Stimulated activated CD4-positive, alpha-beta T cell treated with anti-CD3 and anti-CD28 coated beads, TNF-alpha, amount 100 ng/mL, for 4 hours (primary cell): Measurements from ENCODE around the gene RNF186.
"Not testable (repeated sequence)": the region's sequence is repeated elsewhere in the genome, so short reads cannot be mapped to it uniquely, and the experiment has no call there.

Experiments used
- DNase-seq, 3 experiments: peaks; one replicate each; pipeline ENCODE4 v3.0.0-alpha.2; 2020; ENCODE audit warnings: low read depth in 3 of 3

RNF186 gene

DNA sequence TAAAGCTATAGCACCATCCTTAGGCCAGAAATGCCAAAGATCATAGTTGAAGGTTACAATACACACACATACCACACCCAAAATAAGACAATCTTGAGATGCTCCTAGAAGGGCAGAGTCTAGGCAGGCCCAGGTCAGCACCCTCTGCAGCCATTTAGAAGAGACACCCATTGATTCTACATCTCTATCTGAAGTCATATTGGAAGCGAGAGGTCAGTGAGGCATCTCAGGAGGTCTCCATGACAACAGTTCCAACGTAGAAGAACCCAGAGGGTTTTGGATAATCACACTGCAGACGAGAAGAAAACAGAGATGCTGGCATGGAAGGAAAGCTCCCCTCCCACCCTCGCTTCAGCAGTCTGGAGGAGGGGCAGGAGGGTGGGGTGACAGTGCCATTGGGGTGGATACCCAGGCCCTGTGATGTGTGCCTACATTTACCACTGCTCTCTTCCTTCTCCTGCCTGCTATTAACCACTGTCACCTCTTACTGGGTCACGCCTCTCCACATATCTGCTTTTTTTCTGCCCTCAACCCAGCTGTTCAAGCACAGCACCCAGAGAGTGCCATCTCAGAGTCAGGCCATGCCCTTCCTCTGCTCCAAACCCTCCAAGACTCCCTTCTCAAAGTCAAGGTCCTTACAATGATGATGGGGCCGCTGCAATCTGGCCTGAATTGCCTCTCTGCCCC lies 21.6 kb downstream of the RNF186 start:
- no peak for DNase-seq

DNA sequence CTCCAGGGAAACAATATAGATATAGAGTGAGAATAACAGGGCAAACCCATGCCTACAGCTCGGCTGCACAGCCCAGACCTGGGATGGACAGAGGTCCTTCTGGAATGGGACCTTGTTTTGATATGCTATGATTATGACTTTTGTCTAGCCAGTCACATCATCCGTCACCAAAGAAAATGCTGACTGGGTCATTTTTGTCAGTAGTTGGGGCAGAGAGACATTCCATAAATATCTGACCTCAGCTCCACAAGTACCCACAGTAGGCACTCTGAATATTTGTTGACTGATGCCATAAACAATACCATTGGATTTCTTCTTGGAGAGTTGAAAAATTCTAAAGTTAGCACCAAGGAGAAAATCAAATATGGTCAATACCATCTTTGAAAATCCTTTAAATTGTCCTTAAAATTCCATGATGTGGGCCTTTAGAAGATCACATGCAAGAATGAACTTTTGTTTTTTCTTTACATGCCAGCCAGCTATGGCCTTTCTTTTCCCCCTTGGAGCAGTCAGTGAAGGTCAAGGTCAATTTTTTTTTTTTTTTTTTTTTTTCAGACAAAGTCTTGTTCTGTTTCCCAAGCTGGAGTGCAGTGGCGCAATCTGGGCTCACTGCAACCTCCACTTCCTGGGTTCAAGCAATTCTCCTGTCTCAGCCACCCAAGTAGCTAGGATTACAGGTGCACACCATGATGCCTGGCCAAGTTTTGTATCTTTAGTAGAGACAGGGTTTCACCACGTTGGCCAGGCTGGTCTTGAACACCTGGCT lies 22.7 kb downstream of the RNF186 start:
- DNase-seq: no peak

DNA sequence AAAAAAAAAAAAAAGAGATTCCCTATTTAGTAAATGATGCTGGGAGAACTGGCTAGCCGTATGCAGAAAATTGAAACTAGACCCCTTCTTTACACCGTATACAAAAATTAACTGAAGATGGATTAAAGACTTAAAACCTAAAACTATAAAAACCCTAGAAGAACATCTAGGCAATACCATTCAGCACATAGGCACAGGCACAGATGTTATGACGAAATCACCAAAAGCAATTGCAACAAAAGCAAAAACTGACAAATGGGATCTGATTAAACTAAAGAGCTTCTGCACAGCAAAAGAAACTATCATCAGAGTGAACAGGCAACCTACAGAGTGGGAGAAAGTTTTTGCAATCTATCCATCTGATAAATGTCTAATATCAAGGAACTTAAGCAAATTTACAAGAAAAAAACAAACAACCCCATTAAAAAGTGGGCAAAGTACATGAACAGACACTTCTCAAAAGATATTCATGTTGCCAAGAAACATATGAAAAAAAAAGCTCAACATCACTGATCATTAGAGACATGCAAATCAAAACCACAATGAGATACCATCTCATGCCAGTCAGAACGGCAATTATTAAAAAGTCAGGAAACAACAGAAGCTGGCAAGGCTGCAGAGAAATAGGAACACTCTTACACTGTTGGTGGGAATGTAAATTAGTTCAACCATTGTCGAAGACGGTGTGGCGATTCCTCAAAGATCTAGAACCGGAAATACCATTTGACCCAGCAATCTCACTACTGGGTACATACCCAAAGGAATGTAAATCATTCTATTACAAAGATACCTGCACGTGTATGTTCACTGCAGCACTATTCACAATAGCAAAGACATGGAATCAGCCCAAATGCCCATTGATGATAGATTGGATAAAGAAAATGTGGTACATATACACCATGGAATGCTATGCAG lies 24.8 kb downstream of the RNF186 start:
- not testable (repeated sequence) for DNase-seq

DNA sequence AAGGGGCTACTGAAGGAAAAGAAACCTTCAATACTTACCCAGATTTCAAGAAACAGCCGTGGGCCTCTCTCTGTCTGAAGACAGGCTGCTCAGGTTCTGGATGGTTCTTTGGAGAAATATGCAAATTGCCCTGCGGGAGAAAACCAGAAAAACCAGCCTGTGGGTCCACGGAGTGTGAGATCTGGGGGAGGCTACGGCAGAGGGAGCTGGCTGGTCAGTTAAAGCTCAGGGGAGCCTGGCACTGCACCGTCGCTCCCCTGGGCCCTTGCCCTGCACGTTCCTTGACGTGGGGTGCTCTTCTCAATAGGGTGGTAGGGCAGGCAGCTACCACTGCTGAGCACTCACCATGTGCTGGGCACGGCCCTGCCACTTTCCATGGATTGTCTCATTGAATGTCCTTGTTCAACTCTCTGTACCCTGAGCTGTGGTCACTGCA lies 28.1 kb downstream of the RNF186 start:
- no peak for DNase-seq

DNA sequence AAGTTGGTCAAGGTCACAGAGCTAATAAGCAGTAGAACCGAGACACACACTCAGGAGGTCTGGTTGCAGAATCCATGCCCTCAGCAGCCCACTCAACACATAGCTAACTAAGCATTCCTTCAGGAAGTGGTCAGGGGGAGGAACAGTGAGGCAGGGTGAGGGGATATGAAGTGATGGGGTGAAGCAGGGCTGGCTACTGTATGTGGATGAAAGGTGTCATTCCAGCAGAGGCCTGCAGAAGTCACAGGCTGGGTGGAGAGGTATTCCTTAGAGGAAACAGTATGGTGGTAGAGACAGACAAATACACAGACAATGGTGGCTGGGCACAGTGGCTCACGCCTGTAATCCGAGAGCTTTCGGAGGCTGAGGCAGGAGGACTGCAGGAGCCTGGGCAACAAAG lies 29.4 kb downstream of the RNF186 start:
- no peak for DNase-seq

DNA sequence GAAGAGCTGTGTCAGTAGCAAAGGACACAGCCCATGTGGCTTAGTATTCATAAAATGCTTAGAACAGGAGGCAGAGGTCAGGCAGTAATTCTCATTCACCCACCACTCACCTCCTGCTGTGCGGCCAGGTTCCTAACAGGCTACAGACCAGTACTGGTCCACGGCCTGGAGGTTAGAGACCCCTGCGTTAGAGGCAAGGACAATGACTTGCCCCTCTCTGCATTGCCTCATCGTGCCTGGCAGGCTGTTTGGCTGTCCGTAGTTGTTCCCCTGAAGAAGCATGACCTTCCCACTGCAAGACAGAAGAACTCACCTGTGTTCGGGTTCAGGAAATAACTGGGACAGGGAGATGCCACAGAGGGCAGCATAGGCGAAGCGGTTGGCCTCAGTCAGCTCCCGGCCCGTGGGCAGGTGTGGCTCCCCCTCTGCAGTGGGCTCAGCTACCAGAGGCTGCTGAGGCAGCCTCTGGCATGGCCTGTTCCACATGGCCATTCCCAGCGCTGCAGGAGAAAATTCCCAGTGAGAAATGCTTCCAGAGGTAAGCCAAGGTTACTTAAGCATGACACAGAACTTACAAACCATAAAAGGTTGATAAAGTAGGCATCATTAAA lies 34.7 kb downstream of the RNF186 start:
- no peak for DNase-seq

DNA sequence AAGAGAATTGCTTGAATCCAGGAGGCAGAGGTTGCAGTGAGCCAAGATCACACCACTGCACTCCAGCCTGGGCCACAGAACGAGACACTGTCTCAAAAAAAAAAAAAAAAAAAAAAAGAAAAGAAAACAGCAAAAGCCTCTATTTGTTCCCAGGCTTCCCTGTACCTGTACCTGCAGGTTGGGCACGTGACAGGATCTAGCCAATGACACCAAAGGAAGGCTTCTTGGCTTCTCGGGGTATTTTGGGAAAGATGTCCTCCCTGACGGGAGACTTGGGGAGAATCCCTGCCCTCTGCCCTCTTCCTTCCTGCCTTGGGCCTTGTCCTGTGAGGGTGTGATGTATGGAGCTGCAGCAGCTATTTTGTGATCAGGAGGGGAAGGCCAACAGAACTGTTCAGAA lies 38.1 kb downstream of the RNF186 start:
- no peak for DNase-seq

DNA sequence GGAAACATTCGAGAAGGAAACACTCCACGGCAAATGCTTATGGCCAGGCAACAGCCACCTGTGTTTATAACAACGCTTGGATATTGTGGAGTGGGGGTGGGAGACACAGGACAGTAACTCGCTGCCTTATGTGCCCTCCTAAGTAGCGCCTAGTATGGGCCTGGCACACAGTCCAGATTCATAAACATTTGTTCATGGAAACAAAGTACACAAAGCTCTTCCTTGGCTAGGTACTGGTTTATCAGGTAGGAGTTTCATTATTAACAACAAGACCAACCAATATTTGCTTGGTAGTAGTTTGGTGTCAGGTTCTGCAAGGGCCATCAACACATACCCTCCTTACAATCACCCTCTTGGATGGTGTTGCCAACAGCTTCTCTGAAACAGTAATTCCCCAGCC lies 38.8 kb downstream of the RNF186 start:
- DNase-seq: no peak

DNA sequence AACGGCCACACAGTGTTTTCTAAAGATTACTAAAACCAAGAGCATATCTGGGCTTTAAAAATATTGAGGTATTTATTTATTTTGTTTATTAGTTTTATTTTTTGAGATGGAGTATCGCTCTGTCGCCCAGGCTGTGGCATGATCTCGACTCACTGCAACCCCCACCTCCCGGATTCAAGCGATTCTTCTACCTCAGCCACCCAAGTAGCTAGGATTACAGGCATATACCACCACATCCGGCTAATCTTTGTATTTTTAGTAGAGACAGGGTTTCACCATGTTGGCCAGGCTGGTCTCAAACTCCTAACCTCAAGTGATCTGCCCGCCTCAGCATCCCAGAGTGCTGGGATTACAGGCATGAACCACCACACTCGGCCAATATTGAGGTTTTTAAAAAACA lies 39.3 kb downstream of the RNF186 start:
- no peak for DNase-seq

DNA sequence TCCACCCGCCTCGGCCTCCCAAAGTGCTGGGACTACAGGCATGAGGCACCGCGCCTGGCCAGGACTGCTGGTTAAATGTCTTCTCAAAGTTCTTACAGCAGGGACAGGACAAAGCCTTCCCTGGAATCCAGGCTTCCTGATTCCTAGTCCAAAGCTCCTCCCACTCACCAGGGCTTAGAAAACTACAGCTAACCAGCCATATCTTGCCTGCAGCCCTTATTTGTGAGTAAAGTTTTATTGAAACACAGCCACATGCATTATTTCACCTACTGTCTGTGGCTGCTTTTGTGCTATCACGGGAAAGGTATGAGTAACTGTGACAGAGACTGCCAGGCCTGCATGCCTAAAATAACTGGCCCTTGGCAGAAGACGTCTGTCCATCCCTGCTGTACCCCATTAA lies 39.8 kb downstream of the RNF186 start:
- DNase-seq: no peak

DNA sequence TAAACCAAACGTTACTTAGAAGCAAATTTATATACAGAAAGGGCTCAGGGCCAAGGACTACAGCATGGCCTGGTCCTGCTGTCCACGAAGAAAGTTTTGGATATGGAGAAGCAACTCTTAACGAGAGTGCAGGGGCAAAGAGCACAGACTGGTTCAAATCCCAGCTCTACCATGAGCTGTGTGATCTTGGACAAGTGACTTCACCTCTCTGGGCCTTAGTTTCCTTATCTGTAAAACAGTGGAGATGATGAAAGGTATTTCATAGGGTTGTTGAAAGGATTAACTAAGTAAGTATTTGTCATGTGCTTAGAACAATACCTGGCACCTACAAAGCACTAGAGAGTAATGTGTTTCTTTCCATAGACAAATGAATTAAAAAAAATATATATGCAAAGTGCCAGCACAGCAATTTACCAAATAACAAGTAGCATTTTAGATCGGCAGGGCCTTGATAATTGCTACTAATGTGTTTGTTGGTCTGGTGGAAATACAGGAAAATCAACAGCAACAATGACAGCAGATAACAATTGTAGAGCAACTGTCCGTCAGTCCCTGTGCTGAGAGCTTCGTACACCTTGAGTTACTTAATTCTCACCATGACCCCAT lies 40.8 kb downstream of the RNF186 start:
- no peak for DNase-seq

DNA sequence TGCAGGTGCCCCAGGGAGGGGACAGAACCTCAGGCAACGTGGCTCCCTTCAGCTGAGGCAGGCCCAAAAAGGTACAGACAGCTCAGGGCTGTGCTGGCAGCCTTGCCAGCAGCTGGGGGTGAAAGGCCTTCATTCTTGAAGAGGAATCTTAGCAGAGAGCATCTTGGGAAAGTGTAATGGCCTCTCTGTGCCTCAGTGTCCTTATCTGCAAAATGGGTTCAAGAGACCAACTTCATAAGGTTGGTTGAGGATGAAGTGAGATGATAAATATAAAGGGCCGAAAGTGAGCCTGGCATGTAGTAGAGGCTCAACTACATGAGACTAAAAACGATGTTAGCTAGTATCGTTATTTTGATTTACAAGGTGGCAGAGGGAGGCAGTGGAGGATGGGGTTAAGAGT lies 41.6 kb downstream of the RNF186 start:
- DNase-seq: no peak

DNA sequence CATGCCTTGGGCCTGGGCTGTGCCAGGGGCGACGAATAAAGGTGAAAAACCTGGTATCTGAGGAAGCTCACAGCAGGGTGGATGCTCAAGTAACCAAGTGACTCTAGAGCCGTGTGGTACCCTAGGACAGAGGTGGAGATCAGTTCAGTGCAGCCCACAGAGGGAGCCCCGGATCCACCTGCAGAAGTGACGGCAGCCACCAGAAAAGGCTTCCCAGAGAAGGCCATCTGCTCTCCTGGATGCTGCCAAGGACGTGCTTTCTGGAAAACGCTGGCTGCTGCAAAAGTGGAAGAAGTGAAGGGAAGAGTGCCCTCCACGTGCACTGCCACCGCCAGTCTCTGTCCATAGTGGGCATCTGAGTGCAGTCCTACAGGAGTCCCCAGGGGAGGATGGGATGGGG lies 43.0 kb downstream of the RNF186 start:
- no peak for DNase-seq

DNA sequence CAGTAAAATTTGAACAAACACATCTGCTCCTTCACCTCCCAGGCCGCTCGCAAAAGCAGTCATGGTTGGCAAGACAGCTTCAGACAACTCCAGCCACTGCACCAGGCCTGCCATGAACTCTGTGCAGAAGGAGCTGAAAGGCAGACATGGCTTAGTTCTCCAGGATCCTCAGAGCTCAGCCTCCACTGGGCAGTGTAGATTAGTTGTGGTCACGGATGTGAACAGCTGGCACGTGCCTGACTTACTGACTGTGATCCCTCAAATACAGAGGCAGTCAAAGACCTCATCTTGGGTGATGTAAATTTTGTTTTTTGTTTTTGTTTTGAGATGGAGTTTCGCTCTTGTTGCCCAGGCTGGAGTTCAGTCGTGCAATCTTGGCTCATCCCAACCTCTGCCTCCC lies 43.7 kb downstream of the RNF186 start:
- no peak for DNase-seq

DNA sequence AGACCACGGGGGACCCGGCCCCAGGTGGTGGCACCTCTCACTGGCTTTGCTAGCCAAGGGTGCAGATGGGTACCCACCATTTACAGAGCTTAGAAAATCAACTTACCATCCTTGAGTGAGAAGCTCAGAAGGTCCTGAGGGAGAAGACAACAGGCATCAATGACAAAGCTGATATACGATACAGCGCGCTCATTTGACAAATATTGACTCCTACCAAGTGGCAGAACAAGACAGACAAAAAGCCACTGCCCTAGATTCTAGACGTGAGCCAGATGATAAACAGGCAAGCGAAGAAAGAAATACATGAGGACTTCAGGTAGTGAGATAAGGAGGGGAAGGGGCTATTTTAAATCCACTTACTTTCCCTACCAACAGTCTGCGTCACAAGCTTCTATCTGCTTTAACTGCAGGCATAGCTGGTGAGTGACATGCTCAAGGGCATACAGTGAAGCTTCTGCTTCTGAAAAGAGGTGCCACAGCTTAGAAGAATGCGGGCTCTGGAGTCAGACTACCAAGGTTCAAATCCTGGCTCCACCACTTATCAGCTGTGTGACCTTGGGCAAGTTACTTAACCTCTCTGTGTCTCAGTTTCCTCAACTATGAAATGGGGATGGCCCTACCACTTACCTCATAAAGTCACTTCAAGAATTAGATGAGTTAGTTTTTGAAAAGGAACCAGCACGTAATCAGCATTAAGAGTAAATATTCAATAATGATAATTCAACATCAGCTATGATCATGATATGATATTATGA lies 44.5 kb downstream of the RNF186 start:
- no peak for DNase-seq

DNA sequence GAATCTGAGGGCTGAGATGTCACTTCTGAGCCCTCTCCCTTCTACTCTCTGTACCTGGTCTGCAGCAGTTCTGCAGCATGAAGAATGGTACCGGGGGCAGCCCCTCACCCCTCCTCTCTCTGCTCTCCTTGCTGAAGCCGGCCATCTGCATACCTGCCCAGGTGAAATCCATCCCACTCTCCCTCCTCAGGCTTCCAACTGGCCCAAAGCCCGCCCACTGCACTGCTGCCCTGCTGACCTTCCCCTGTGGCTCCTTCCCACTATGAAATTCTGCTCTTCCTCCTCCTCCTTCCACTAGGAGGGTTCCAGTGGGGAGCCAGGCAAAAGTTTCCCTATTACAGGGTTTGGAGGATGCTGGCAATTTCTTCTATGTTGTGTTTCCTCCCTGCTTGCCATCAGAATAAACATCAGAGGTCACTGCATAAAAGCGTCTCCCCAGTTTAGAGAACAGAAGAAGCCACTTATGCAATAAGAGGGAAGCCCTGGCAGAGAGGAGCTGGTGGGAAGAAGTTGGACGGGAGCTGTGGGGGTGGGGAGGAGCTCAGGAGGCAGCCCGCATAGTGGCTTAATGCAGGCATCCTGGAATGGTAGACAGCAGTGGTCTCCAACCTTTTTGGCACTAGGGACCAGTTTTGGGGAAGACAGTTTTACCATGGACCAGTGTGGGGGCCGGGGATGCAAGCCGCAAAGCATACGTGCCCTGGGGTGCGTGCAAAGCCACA lies 45.7 kb downstream of the RNF186 start:
- DNase-seq: no peak

DNA sequence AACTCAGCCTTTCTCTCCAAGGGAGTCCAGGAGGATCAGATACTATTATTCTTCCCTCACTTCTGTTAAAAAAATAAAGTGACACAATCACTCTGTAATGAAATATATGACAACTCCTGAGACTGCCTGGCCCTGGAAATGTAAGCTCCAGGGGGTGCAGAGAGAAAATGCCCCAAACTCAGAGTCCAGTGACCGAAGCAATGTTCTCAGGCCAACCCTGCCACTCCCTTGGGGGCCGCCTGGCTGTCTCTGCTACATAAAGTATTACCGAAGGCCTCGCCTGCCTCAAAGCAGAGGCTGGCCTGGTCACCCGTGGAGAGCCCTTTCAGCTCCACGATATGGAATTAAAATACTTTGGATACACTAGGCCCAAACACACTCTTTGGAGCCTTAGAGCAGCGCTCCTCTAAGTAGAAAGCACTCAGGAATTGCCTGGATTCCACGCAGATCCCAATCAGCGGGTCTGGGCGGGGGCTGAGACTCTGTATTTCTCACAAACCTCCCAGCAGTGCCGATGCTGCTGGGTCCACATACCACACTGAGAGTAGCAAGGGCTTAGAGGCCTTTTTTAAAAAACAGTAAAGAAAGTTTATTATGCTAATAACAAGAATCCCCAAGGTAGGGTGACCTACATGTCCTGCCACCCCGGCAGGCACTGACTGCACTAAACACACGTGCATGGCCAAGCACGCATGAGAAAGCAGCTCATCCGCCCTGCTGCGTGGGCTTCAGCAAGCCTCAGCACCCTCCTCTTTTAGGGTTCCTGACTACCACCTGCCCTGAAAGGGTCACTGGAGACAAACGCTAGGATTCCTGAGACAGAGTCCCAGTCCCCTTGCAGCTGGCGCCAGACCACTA lies 46.5 kb downstream of the RNF186 start:
- DNase-seq: no peak

DNA sequence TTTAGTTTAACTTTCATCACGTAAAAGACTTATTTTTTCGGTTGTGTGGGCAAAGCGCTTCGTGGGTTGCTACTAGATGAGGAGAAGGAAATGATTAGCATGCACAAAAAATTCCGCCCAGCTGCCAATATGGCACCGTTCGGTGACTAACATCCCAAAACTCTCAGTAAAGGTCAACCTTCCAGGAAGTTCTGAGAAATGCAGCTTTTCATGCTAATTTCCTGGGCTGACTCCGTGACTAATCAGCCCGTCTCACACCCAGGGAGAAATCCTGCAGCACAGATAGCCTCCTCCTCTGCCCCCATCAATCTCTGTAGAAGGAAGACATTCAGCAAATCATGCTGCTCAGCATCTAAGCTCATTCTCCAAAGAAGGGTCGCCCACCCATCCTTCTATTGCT lies 49.5 kb downstream of the RNF186 start:
- DNase-seq: no peak

DNA sequence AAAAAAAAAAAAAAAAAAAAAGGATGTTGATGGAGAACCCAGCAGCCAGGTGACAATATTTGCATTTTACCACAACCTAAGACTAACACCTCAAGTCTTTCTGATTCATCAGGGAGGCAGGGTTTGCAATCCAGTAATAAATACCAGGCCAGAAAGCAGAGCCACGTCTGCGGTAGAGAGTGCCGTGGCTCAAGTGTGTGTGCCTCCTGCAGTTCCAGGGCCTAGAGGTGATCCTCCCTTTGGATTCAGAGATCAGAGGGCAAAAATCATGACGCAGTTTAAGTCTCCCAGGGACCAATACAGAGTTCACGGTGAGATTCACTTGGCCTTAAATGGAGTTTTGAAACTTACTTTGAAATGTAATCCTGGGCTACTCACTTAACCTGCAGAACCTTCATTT lies 50.2 kb downstream of the RNF186 start:
- no peak for DNase-seq
